ENCODE results near the gene NPAT. TPM values are rescaled to one million over a fixed set of nuclear protein-coding genes. Genes with fewer than 3 reads are reported as not detected.
A peak's percentile ranks its signal among the peaks of the same experiment; 100 is the strongest.

NPAT gene
- total and polyA plus RNA-seq, 2 of the 4 experiments (the other 2 are of a cell fraction), result 3.1 to 10.6 TPM

GRCh38 chr11:108220721-108221336 is 1.6 kb downstream of the NPAT start:
- Histone ChIP-seq H3K27ac (ENCODE audit: insufficient read depth, low read length) (peak overlapping the region; percentile 19; the same call in 1 of the 2 replicates), H3K4ac (ENCODE audit: low read depth, low read length) (peak overlapping the region; percentile 22; the same call in 1 of the 2 replicates), H4K8ac (ENCODE audit: low read depth in 2 of 2, low read length in 2 of 2) (peak overlapping the region in 1 of 2 experiments; percentile 38; a peak in 2 of 4 replicates), H3K9me1 (ENCODE audit: insufficient read depth, low read length) (peaks cover 9% of the 10 kb centered on the region), H3K36me3 (ENCODE audit: control insufficient read depth, insufficient read depth, low read length) (no peaks in the 10 kb centered on the region; the same call in 1 of the 2 replicates), H2AK9ac (replicated peaks; ENCODE audit: low read depth, low read length, poor library complexity) (no peak overlapping the region), H2BK120ac (ENCODE audit: low read depth, low read length) (no peak overlapping the region), H2BK15ac (ENCODE audit: low read depth, low read length) (no peak overlapping the region), H3K4me3 (ENCODE audit: insufficient read depth, low read depth, low read length) (peak overlapping the region; percentile 70), H3K56ac (ENCODE audit: extremely low read depth, insufficient read depth, low read length) (no peak overlapping the region; the same call in 1 of the 2 replicates), H3K4me1 (ENCODE audit: control insufficient read depth, insufficient read depth, low read length) (peaks cover 4% of the 10 kb centered on the region; the same call in 1 of the 2 replicates), H2BK20ac (ENCODE audit: low read depth, low read length) (no peak overlapping the region), H3K9ac (ENCODE audit: low read depth, low read length) (peak overlapping the region; percentile 62), H3K23ac (ENCODE audit: low read depth, low read length) (peak overlapping the region; percentile 93; the same call in 1 of the 2 replicates), H4K20me1 (ENCODE audit: insufficient read depth, low read length) (peaks cover 4% of the 10 kb centered on the region; the same call in 1 of the 2 replicates), H3K18ac (ENCODE audit: low read depth, low read length) (no peak overlapping the region), H3K9me3 (ENCODE audit: control insufficient read depth, insufficient read depth, low read length) (no peaks in the 10 kb centered on the region), H2AK5ac (ENCODE audit: low read depth, low read length) (no peak overlapping the region), H3K79me1 (ENCODE audit: low read depth in 1 of 2, low read length in 2 of 2) (peaks cover 20 to 57% of the 10 kb centered on the region in 2 experiments), H3K14ac (replicated peaks; ENCODE audit: low read depth, low read length) (peak overlapping the region; percentile 64), H3K27me3 (ENCODE audit: control insufficient read depth, insufficient read depth, low read length) (no peaks in the 10 kb centered on the region), H2BK5ac (ENCODE audit: low read depth, low read length, poor library complexity, severe bottlenecking) (peak overlapping the region; percentile 47), H2AFZ (replicated peaks; ENCODE audit: low read length, poor library complexity) (no peak overlapping the region), H4K91ac (ENCODE audit: insufficient read depth, low read depth, low read length) (no peak overlapping the region), H4K5ac (ENCODE audit: low read depth, low read length) (no peak overlapping the region), H3K4me2 (ENCODE audit: low read depth, low read length) (peak overlapping the region; percentile 76)
- TF ChIP-seq CTCF (conservative IDR thresholded peaks at IDR 0.05; ENCODE audit: low read depth, low read length) (0 out of 2 replicates have a peak, but pooled peaks have one; percentile 9), RCOR1 (IDR thresholded peaks at IDR 0.05; ENCODE audit: insufficient replicate concordance, low read length) (no peak)
- WGBS, 2 experiments (ENCODE audit: extremely low coverage in 2 of 2, insufficient read length in 1 of 2), result 83% methylated on average over 1 of the region's 5 CpGs; no CpG with 5 or more reads in 1 of the 2 experiments
- no peak for DNase-seq
- no TSS peak for BruUV-seq (replicated peaks)
- in situ Hi-C loops (cut with MboI; ENCODE audit: low sequenced_read_pairs) (no loop called here), dilution Hi-C loops (cut with HindIII; ENCODE audit: low sequenced_read_pairs, unreplicated experiment) (no loop called here), intact Hi-C loops (cut with micrococcal nuclease) (loop anchor here (5.0 to 10.0 kb wide), 2 partner anchors 99 to 244 kb away; partner anchors contain the start of genes ACAT1 and C11orf65)
- ChIA-PET CTCF (interaction anchor here (0.5 kb wide), 1 partner anchor 50 kb away, joined by 3 read pairs; no protein-coding TSS in a partner anchor), POLR2A (ENCODE audit: unreplicated experiment) (no interaction called here)
- no peak for ATAC-seq (ENCODE audit: low read depth)
